IMR-90 (cell line): ENCODE results near the gene CEP104. TPM values are rescaled to one million over a fixed set of nuclear protein-coding genes. Genes with fewer than 3 reads are reported as not detected.

Experiments used
- ATAC-seq: fragments of 200-7000 bp; cut with Tn5 transposase; 2 replicates; pipeline ENCODE4 v1.9.1; 2020; ENCODE audit warnings: low read depth, mild to moderate bottlenecking, moderate library complexity
- BruUV-seq: library from RNA; stranded (reverse); fragments of 400-500 nt; replicated peaks from 2 replicates; lab custom pipeline; 2021; lab: Mats Ljungman, UMichigan
- CTCF ChIA-PET: fragments of 300-600 bp; formaldehyde crosslinking; extraction: SDS; loops from one replicate; lab custom pipeline; 2021; ENCODE audit warnings: antibody characterized with exemption; lab: Yijun Ruan, JAX
- POLR2A ChIA-PET: fragments of 300-600 bp; sonication (Branson Sonifier 250); formaldehyde crosslinking; loops from one replicate; lab custom pipeline; 2022; ENCODE audit warnings: antibody characterized with exemption; ENCODE audit not compliant: unreplicated experiment; lab: Charles Lee
- DNase-seq: peaks from one replicate; pipeline ENCODE4 v3.0.0; 2013
- H2AFZ ChIP-seq: replicated peaks from 2 replicates; pipeline ENCODE3; 2013; ENCODE audit warnings: low read length, mild to moderate bottlenecking; ENCODE audit not compliant: poor library complexity
- H2AK5ac ChIP-seq: 2 replicates; pipeline ENCODE4 v1.6.1; 2013; ENCODE audit warnings: low read depth, low read length, inconsistent platforms
- H2AK9ac ChIP-seq: replicated peaks from 2 replicates; pipeline ENCODE3; 2013; ENCODE audit warnings: mild to moderate bottlenecking, low read depth, low read length, moderate library complexity; ENCODE audit not compliant: poor library complexity
- H2BK120ac ChIP-seq: 2 replicates; pipeline ENCODE4 v1.6.1; 2013; ENCODE audit warnings: low read depth, low read length, inconsistent platforms
- H2BK15ac ChIP-seq: 3 replicates; pipeline ENCODE4 v1.6.1; 2013; ENCODE audit warnings: low read depth, low read length, inconsistent platforms
- H2BK20ac ChIP-seq: 2 replicates; pipeline ENCODE4 v1.6.1; 2013; ENCODE audit warnings: low read depth, mild to moderate bottlenecking, inconsistent platforms, low read length, moderate library complexity
- H2BK5ac ChIP-seq: 2 replicates; pipeline ENCODE4 v1.6.1; 2013; ENCODE audit warnings: mild to moderate bottlenecking, low read depth, low read length, inconsistent platforms; ENCODE audit not compliant: poor library complexity, severe bottlenecking
- H3K14ac ChIP-seq: replicated peaks from 2 replicates; pipeline ENCODE4 v1.6.1; 2013; ENCODE audit warnings: low read depth, low read length, inconsistent platforms
- H3K18ac ChIP-seq: 2 replicates; pipeline ENCODE4 v1.6.1; 2013; ENCODE audit warnings: low read depth, low read length, control low read depth
- H3K23ac ChIP-seq: 2 replicates; pipeline ENCODE4 v1.6.1; 2013; ENCODE audit warnings: low read depth, low read length, inconsistent platforms
- H3K27ac ChIP-seq: 2 replicates; pipeline ENCODE4 v1.5.1; 2013; ENCODE audit warnings: mild to moderate bottlenecking, control low read depth, low read length; ENCODE audit not compliant: insufficient read depth
- H3K27me3 ChIP-seq: 2 replicates; pipeline ENCODE4 v1.6.1; 2013; ENCODE audit warnings: low read length; ENCODE audit not compliant: control insufficient read depth, insufficient read depth
- H3K36me3 ChIP-seq: 2 replicates; pipeline ENCODE4 v1.6.1; 2013; ENCODE audit warnings: low read length, mixed read lengths; ENCODE audit not compliant: control insufficient read depth, insufficient read depth
- H3K4ac ChIP-seq: 2 replicates; pipeline ENCODE4 v1.6.1; 2013; ENCODE audit warnings: low read depth, low read length, inconsistent platforms
- H3K4me1 ChIP-seq: 2 replicates; pipeline ENCODE4 v1.6.1; 2013; ENCODE audit warnings: low read length, mixed read lengths; ENCODE audit not compliant: control insufficient read depth, insufficient read depth
- H3K4me2 ChIP-seq: 2 replicates; pipeline ENCODE4 v1.6.1; 2013; ENCODE audit warnings: low read depth, mild to moderate bottlenecking, control low read depth, low read length, moderate library complexity
- H3K4me3 ChIP-seq: 2 replicates; pipeline ENCODE4 v1.5.1; 2013; ENCODE audit warnings: low read depth, mild to moderate bottlenecking, control low read depth, low read length, moderate library complexity; ENCODE audit not compliant: insufficient read depth
- H3K56ac ChIP-seq: 2 replicates; pipeline ENCODE4 v1.6.1; 2013; ENCODE audit warnings: low read length, inconsistent platforms; ENCODE audit not compliant: insufficient read depth; ENCODE audit errors: extremely low read depth
- H3K79me1 ChIP-seq, 2 experiments: 2 replicates each; pipeline ENCODE4 v1.6.1; 2013; ENCODE audit warnings: low read length in 2 of 2, inconsistent platforms in 1 of 2, low read depth in 1 of 2
- H3K9ac ChIP-seq: 2 replicates; pipeline ENCODE4 v1.6.1; 2013; ENCODE audit warnings: low read depth, low read length, control low read depth
- H3K9me1 ChIP-seq: 2 replicates; pipeline ENCODE4 v1.6.1; 2013; ENCODE audit warnings: low read length, inconsistent platforms; ENCODE audit not compliant: insufficient read depth
- H3K9me3 ChIP-seq: 2 replicates; pipeline ENCODE4 v1.6.1; 2013; ENCODE audit warnings: low read length; ENCODE audit not compliant: control insufficient read depth, insufficient read depth
- H4K20me1 ChIP-seq: 2 replicates; pipeline ENCODE4 v1.6.1; 2013; ENCODE audit warnings: low read length, inconsistent platforms; ENCODE audit not compliant: insufficient read depth
- H4K5ac ChIP-seq: 2 replicates; pipeline ENCODE4 v1.6.1; 2013; ENCODE audit warnings: mild to moderate bottlenecking, low read depth, low read length, control low read depth
- H4K8ac ChIP-seq, 2 experiments: 2 replicates each; pipeline ENCODE4 v1.6.1; 2013; ENCODE audit warnings: low read depth in 2 of 2, low read length in 2 of 2, control low read depth in 1 of 2, inconsistent platforms in 1 of 2
- H4K91ac ChIP-seq: 2 replicates; pipeline ENCODE4 v1.6.1; 2013; ENCODE audit warnings: low read depth, low read length, inconsistent platforms; ENCODE audit not compliant: insufficient read depth
- SMC3 ChIP-seq: fragments of 150-350 bp; IDR thresholded peaks from 2 replicates; pipeline ENCODE4 v1.6.1; 2016; ENCODE audit warnings: low read depth, mild to moderate bottlenecking, antibody characterized with exemption, low read length, moderate library complexity
- WGBS, 2 experiments: methylation state at CpG; one replicate each; pipeline versions ENCODE4 v1.1.5 to v1.1.7; 2013; ENCODE audit warnings: missing lambda C conversion rate in 2 of 2; ENCODE audit not compliant: insufficient read length in 1 of 2; ENCODE audit errors: extremely low coverage in 2 of 2; 5-methylcytosine and 5-hydroxymethylcytosine counted together
- dilution Hi-C: fragments of 300-500 bp; cut with HindIII; formaldehyde crosslinking; loops from one replicate; pipeline ENCODE4 v1.14.3; 2018; ENCODE audit warnings: low sequenced_read_pairs; ENCODE audit not compliant: unreplicated experiment
- in situ Hi-C: fragments of 300-500 bp; cut with MboI; formaldehyde crosslinking; loops from 3 replicates; pipeline ENCODE4 v1.14.3; 2019; ENCODE audit warnings: low sequenced_read_pairs, inconsistent platforms, mixed read lengths
- intact Hi-C: fragments of 100-400 bp; cut with micrococcal nuclease; formaldehyde crosslinking; loops from 2 replicates; pipeline ENCODE4 v1.10.0; 2022
- polyA plus RNA-seq, 3 experiments: library from polyadenylated mRNA; depleted of rRNA; stranded (reverse); fragments of >200 nt; gene quantifications; 2 replicates each; pipeline ENCODE4 v1.2.3, GENCODE V29; 2012; ENCODE audit warnings: low replicate concordance in 1 of 3
- total RNA-seq: library from RNA; depleted of rRNA; stranded (reverse); fragments of >200 nt; gene quantifications from 2 replicates; pipeline ENCODE4 v1.2.3, GENCODE V29; 2012

CEP104 gene
- total and polyA plus RNA-seq, 2 of the 4 experiments (the other 2 are of a cell fraction), result 14.3 to 17.5 TPM

DNA sequence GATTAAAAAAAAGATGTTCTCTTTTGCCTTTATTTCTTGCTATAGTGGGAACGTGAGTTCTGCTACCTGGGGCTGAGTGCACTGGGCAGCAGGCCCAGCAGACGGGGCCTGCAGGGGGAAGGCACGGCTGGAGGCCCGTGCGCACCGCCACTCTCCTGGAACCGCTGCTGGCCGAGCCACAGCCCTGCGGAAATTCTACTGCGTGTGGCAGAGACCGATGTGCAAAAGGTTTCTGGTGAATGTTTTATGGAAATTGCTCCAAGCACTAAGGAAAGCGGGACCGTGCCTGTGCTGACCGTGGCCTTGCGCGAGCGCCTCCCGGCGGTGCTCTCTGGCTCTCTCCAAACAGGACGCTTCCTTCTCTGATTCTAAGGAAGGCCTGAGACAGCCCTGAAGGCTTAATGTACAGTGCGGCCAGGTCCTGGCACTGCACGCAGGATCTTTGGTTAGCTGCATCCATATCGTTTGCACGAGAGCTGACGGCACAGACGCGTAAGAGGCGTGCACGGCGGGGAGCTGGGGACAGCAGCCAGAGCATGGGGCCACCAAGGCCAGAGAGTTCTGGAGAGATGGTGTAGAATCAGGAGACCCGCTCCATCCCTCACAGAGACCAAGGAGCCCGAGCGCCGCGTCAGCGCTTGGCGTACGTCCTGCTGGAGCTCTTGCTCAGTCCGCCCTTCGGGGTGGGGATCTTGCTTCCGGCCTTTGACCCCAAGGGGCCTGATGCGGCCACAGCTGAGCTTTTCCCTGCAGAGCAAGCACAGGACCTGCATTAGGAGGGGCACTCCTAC is 42.0 kb downstream of the CEP104 start:
- TF ChIP-seq SMC3, result no peak
- Histone ChIP-seq H3K23ac (no peak overlapping the region), H3K14ac (no peak overlapping the region), H4K91ac (no peak overlapping the region), H3K56ac (no peak overlapping the region), H3K27me3 (no peaks in the 10 kb centered on the region), H2AFZ (no peak overlapping the region), H3K4me2 (no peak overlapping the region), H2BK120ac (no peak overlapping the region), H2BK15ac (no peak overlapping the region), H2BK20ac (no peak overlapping the region), H3K9me3 (no peaks in the 10 kb centered on the region), H2AK5ac (no peak overlapping the region), H4K20me1 (no peaks in the 10 kb centered on the region), H3K36me3 (peaks cover 16% of the 10 kb centered on the region; the same call in 1 of the 2 replicates), H3K4me3 (no peak overlapping the region), H3K9ac (no peak overlapping the region), H2AK9ac (no peak overlapping the region), H2BK5ac (no peak overlapping the region), H3K9me1 (no peaks in the 10 kb centered on the region), H4K8ac (no peak overlapping the region), H3K4me1 (no peaks in the 10 kb centered on the region), H3K18ac (no peak overlapping the region), H3K79me1 (no peaks in the 10 kb centered on the region), H3K4ac (no peak overlapping the region), H4K5ac (no peak overlapping the region), H3K27ac (no peak overlapping the region)
- ChIA-PET CTCF (interaction anchor here (1.1 kb wide), 1 partner anchor 13 kb away, joined by 4 read pairs; no protein-coding TSS in a partner anchor), POLR2A (no interaction called here)
- no peak for DNase-seq
- in situ Hi-C loops (no loop called here), dilution Hi-C loops (no loop called here), intact Hi-C loops (no loop called here)
- 83% methylated on average over 14 of the region's 42 CpGs; no CpG with 5 or more reads in 1 of the 2 experiments for WGBS, 2 experiments
- no TSS peak for BruUV-seq
- no peak for ATAC-seq
